Left lung (tissue), 10 donors: ENCODE measurements around the gene OSBPL8. TPM values are rescaled to one million over a fixed set of nuclear protein-coding genes. Genes with fewer than 3 reads are reported as not detected.

Experiments used
- ATAC-seq: fragments of 200-7000 bp; cut with Tn5 transposase; one replicate; pipeline ENCODE4 v1.9.1; 2020; ENCODE audit warnings: moderate library complexity
- DNase-seq, 4 donors: peaks; one replicate each; pipeline ENCODE4 v3.0.0-alpha.2; 2013 to 2020
- H3K27ac ChIP-seq, 2 donors: fragments of 200-600 bp; sonication (generic) in 1 of 2; one replicate each; pipeline versions ENCODE4 v1.5.0 to v1.8.0; 2020 to 2021
- H3K27me3 ChIP-seq, 2 donors: fragments of 200-600 bp; sonication (generic) in 1 of 2; one replicate each; pipeline versions ENCODE4 v1.5.0 to v1.8.0; 2020 to 2021
- H3K36me3 ChIP-seq, 2 donors: fragments of 200-600 bp; sonication (generic) in 1 of 2; one replicate each; pipeline versions ENCODE4 v1.5.0 to v1.8.0; 2020 to 2021
- H3K4me1 ChIP-seq, 2 donors: fragments of 200-600 bp; one replicate each; pipeline ENCODE4 v1.8.0; 2021
- H3K4me3 ChIP-seq, 2 donors: fragments of 200-600 bp; sonication (generic) in 1 of 2; one replicate each; pipeline versions ENCODE4 v1.5.0 to v1.8.0; 2020 to 2021; ENCODE audit warnings: mild to moderate bottlenecking in 1 of 2
- H3K9me3 ChIP-seq, 2 donors: fragments of 200-600 bp; sonication (generic) in 1 of 2; one replicate each; pipeline versions ENCODE4 v1.5.0 to v1.8.0; 2020 to 2021
- intact Hi-C, 2 donors: fragments of 100-400 bp; cut with DNase I; formaldehyde crosslinking; loops; one replicate each; pipeline versions ENCODE4 v1.11.2 to v1.14.2; 2022
- polyA plus RNA-seq, 6 donors: library from polyadenylated mRNA; unstranded; fragments of 120-200 nt; gene quantifications; one replicate each; pipeline ENCODE4 v1.2.1, GENCODE V29; 2013; ENCODE audit not compliant: insufficient read length in 6 of 6
- total RNA-seq, 2 donors: library from RNA; stranded (reverse); fragmentation: NEBNext Ultra II Directional; extraction: Animal tissue kit (Norgen Biotek cat#: 25700); gene quantifications; one replicate each; pipeline ENCODE4 v1.2.1, GENCODE V29; 2021
- TF ChIP-seq, protein P1 (sequence below), 2 donors: fragments of 200-600 bp; sonication (generic) in 1 of 2; IDR thresholded peaks; one replicate each; pipeline versions ENCODE4 v1.5.0 to v1.8.0; 2021; ENCODE audit warnings: antibody characterized with exemption in 2 of 2
- donor health status: DM: no; HTN: yes; CAD: no.
- donor health status: DM: no; HTN: no; CAD: no.

Gene OSBPL8
- total and polyA plus RNA-seq, 8 donors: 53.9 to 100 (median 62.5) TPM

DNA sequence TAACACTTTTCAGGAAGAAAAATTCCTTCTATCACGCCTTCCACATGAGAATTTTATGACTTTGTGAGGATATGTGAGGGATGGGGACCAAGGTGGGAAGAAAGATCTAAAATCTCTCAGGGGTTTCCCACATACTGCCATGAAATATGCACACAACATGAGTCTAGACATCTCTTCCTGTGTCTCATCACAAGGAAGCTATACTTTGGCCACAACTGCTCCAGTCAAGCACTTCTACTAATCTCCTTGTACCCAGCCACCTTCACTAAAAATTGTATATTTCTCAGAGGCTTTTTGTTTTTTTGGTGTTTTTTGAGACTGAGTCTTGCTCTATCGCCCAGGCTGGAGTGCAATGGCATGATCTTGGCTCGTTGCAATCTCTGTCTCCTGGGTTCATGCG is 3.2 kb downstream of the OSBPL8 start:
- TF ChIP-seq, protein P1, sequence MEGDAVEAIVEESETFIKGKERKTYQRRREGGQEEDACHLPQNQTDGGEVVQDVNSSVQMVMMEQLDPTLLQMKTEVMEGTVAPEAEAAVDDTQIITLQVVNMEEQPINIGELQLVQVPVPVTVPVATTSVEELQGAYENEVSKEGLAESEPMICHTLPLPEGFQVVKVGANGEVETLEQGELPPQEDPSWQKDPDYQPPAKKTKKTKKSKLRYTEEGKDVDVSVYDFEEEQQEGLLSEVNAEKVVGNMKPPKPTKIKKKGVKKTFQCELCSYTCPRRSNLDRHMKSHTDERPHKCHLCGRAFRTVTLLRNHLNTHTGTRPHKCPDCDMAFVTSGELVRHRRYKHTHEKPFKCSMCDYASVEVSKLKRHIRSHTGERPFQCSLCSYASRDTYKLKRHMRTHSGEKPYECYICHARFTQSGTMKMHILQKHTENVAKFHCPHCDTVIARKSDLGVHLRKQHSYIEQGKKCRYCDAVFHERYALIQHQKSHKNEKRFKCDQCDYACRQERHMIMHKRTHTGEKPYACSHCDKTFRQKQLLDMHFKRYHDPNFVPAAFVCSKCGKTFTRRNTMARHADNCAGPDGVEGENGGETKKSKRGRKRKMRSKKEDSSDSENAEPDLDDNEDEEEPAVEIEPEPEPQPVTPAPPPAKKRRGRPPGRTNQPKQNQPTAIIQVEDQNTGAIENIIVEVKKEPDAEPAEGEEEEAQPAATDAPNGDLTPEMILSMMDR (IDR thresholded peaks at IDR 0.05): no peak
- no peak for DNase-seq
- no peaks in the 10 kb centered on the region for H3K36me3 ChIP-seq
- no peak overlapping the region for H3K27ac ChIP-seq
- no peak overlapping the region for H3K4me3 ChIP-seq
- intact Hi-C loops: no loop called here
- no peaks in the 10 kb centered on the region for H3K27me3 ChIP-seq
- ATAC-seq: no peak
- no peaks in the 10 kb centered on the region for H3K9me3 ChIP-seq
- peaks cover 7 to 65% of the 10 kb centered on the region in 2 donors for H3K4me1 ChIP-seq

DNA sequence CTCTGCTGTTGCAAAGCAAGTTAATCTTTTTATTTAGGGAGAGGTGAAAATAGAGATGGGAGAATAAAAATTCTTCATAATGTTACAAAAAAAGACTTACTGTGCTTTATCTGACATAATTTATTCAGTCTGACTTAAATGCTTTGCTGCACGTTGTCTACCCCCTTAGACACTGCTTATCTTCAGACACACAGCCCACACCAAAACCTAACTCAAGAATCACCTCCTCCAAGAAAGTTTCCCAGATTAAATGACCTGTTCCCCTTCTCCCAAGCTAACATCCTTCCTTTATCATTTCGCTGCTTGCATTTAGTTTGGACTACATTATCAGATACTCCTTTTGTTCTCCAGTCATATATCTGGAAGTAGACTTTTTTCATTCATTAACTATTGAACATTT is 3.8 kb downstream of the OSBPL8 start:
- Histone ChIP-seq H3K27me3 (no peaks in the 10 kb centered on the region), H3K4me1 (peaks cover 9 to 65% of the 10 kb centered on the region in 2 donors), H3K36me3 (no peaks in the 10 kb centered on the region), H3K27ac (no peak overlapping the region), H3K4me3 (no peak overlapping the region), H3K9me3 (no peaks in the 10 kb centered on the region)
- DNase-seq: no peak
- ATAC-seq: no peak
- TF ChIP-seq, protein P1 (IDR thresholded peaks at IDR 0.05): no peak
- intact Hi-C loops: no loop called here

DNA sequence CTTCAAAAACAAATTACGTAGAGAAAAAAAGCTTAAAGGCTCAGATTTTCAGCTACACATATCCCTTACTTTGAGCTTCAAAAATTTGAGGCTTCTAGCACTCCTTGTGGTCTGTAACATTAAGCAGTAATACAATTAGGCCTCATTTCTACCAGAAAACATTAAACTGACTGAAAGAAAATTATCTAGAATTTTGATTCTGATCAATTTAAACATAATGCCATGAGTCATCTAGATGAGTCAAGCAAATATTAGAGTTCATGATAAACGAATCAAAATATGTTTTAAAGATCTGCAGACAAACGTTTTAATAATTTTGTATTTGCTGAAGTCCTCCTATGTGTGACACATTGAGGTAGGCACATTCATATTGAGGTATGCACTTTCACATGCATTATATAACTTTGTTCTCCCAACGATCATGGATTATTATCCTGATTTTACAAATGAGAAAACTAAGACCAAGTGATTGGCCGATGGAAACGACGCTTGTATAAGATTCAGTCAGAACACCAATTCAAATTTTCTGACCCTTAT is 4.3 kb downstream of the OSBPL8 start:
- intact Hi-C loops: no loop called here
- Histone ChIP-seq H3K4me1 (peaks cover 11 to 61% of the 10 kb centered on the region in 2 donors), H3K4me3 (no peak overlapping the region), H3K9me3 (no peaks in the 10 kb centered on the region), H3K27ac (no peak overlapping the region), H3K27me3 (no peaks in the 10 kb centered on the region), H3K36me3 (no peaks in the 10 kb centered on the region)
- ATAC-seq: no peak
- TF ChIP-seq, protein P1 (IDR thresholded peaks at IDR 0.05): no peak
- DNase-seq: no peak

DNA sequence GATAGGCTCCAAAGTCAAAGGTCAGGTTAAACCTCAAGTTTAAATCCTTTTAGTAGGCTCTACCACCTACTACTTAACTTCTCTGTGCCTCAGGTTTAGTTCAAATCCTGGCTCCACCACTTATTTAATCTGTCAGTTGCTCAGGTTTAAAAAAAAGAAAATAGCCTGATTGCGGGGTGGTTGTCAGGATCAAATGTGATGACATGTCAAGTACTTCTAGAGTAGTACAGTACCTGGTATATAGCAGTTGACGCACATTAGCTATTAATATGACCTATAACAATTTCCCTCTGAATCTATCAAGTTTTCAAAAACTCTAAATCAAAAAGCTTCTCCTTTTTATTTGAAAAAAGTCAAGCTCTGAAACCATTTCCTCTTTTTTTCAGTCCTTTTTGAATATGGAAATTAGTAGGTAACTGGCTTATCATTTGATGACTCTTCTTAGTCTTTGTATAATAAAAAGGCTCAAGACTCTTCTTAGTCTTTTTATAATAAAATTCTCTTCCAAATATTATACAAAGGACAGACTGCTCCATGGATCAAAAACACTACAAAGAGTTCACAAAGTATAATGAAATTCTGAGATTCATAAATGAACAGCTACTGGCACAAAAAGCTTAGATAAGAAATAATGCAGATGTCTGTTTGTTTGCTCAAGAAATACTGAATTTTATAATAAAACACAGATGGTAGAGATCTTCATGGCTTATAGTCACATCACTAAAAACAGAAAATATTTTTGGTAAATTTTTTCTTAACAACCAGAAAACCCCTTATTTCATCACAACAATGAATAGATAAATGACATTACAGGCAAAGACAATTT is 5.0 kb downstream of the OSBPL8 start:
- Histone ChIP-seq H3K27me3 (no peaks in the 10 kb centered on the region), H3K36me3 (no peaks in the 10 kb centered on the region), H3K27ac (peak overlapping the region in 1 of 2 donors; percentile 13), H3K9me3 (no peaks in the 10 kb centered on the region), H3K4me3 (no peak overlapping the region), H3K4me1 (peaks cover 11 to 57% of the 10 kb centered on the region in 2 donors)
- intact Hi-C loops: no loop called here
- DNase-seq (no peak), ATAC-seq (no peak)
- TF ChIP-seq, protein P1 (IDR thresholded peaks at IDR 0.05): no peak

DNA sequence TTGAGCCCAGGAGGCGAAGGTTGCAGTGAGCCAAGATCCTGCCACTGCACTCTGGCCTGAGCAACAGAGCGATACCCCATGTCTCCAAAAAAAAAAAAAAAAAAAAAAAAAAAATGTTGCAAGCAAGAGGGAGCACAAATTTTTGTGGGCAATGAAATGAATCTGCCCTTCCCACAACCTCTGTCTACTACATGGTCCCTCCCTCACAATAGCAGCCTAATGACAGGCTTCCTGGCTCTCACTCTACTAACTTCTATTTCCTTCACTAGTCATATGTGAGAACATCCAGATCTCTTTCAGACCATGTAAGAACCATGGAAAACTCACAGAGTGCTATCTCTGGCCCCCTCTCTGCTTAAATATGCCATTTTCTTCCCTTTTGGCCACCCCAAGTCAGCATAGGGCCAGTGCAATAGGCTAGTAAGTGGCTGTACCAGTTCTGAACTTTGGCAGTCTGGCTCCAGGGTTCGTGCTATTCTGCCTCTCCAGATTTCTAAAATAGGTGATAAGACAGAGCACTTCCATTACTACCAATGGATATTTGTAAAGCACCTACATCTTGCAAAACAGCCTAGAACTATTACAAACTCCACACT is 7.1 kb downstream of the OSBPL8 start:
- Histone ChIP-seq H3K27me3 (no peaks in the 10 kb centered on the region), H3K4me3 (no peak overlapping the region), H3K36me3 (no peaks in the 10 kb centered on the region), H3K4me1 (peaks cover 11 to 63% of the 10 kb centered on the region in 2 donors), H3K27ac (no peak overlapping the region), H3K9me3 (no peaks in the 10 kb centered on the region)
- intact Hi-C loops: no loop called here
- DNase-seq (no peak), ATAC-seq (peak; percentile 54)
- TF ChIP-seq, protein P1 (IDR thresholded peaks at IDR 0.05): no peak
